SK-N-SH (cell line): ENCODE results near the gene RASGRF2. TPM values are rescaled to one million over a fixed set of nuclear protein-coding genes. Genes with fewer than 3 reads are reported as not detected.

Experiments used
- CTCF ChIA-PET: fragments of 300-600, 350-600 bp; formaldehyde crosslinking; extraction: SDS; loops from one replicate; lab custom pipeline; 2021; lab: Yijun Ruan, JAX
- POLR2A ChIA-PET: fragments of 350-600 bp; sonication (Branson Sonifier 250); formaldehyde crosslinking; extraction: SDS; loops from one replicate; lab custom pipeline; 2020; ENCODE audit warnings: antibody characterized with exemption, inconsistent platforms; lab: Yijun Ruan, JAX
- DNase-seq: peaks from one replicate; pipeline ENCODE4 v3.0.0; 2012
- H2AFZ ChIP-seq: fragments of 200-600 bp; sonication (generic); 2 replicates; pipeline ENCODE4 v1.8.1; 2016; ENCODE audit warnings: antibody characterized with exemption, mild to moderate bottlenecking, low read depth
- H3F3A ChIP-seq: fragments of 200-600 bp; sonication (generic); replicated peaks from 2 replicates; pipeline ENCODE3; 2016; ENCODE audit warnings: antibody characterized with exemption, mild to moderate bottlenecking; ENCODE audit not compliant: insufficient read depth
- H3K27ac ChIP-seq, 2 experiments: fragments of 200-500 bp in 1 of 2; fragments of 200-600 bp in 1 of 2; sonication (Bioruptor generic) in 1 of 2; sonication (generic), shearing (Covaris generic) in 1 of 2; 2 replicates each; pipeline versions ENCODE4 v1.5.1 to v1.6.1; 2014 to 2016; ENCODE audit warnings: low read depth in 2 of 2, inconsistent platforms in 1 of 2, low read length in 1 of 2, mild to moderate bottlenecking in 1 of 2, mixed read lengths in 1 of 2
- H3K27me3 ChIP-seq: fragments of 200-600 bp; sonication (generic), shearing (Covaris generic); 2 replicates; pipeline ENCODE4 v1.6.1; 2016; ENCODE audit warnings: mixed run types; ENCODE audit not compliant: insufficient read depth
- H3K36me3 ChIP-seq, 2 experiments: fragments of 200-500 bp in 1 of 2; fragments of 200-600 bp in 1 of 2; sonication (Bioruptor generic) in 1 of 2; sonication (generic) in 1 of 2; replicated peaks in 1 of 2; 2 replicates each; pipeline versions ENCODE3 to v1.5.1; 2014 to 2016; ENCODE audit warnings: low read length in 1 of 2, mild to moderate bottlenecking in 1 of 2; ENCODE audit not compliant: insufficient read depth in 2 of 2, control insufficient read depth in 1 of 2
- H3K4me1 ChIP-seq, 2 experiments: fragments of 200-500 bp in 1 of 2; fragments of 200-600 bp in 1 of 2; sonication (Bioruptor generic) in 1 of 2; sonication (generic), shearing (Covaris generic) in 1 of 2; 2 replicates each; pipeline versions ENCODE4 v1.5.1 to v1.6.1; 2014 to 2016; ENCODE audit warnings: low read depth in 1 of 2, low read length in 1 of 2, mixed run types in 1 of 2; ENCODE audit not compliant: insufficient read depth in 2 of 2, control insufficient read depth in 1 of 2
- H3K4me2 ChIP-seq: fragments of 200-600 bp; sonication (generic), shearing (Covaris generic); 2 replicates; pipeline ENCODE4 v1.6.1; 2017; ENCODE audit warnings: mixed run types
- H3K4me3 ChIP-seq, 2 experiments: fragments of 200-500 bp in 1 of 2; fragments of 200-600 bp in 1 of 2; sonication (Bioruptor generic) in 1 of 2; sonication (generic), shearing (Covaris generic) in 1 of 2; 2 replicates each; pipeline versions ENCODE4 v1.5.1 to v1.8.1; 2014 to 2016; ENCODE audit warnings: low read depth in 2 of 2, inconsistent platforms in 1 of 2, low read length in 1 of 2, mild to moderate bottlenecking in 1 of 2, mixed read lengths in 1 of 2, moderate library complexity in 1 of 2
- H3K79me2 ChIP-seq: fragments of 200-600 bp; sonication (generic); 2 replicates; pipeline ENCODE4 v1.8.1; 2017; ENCODE audit warnings: mild to moderate bottlenecking; ENCODE audit not compliant: insufficient read depth
- H3K9ac ChIP-seq: fragments of 200-600 bp; sonication (generic); 2 replicates; pipeline ENCODE4 v1.6.1; 2017; ENCODE audit warnings: mixed run types
- H3K9me2 ChIP-seq: fragments of 200-600 bp; sonication (generic); 2 replicates; pipeline ENCODE4 v1.6.1; 2017; ENCODE audit warnings: mixed run types
- H3K9me3 ChIP-seq: fragments of 200-600 bp; sonication (generic); 2 replicates; pipeline ENCODE4 v1.6.1; 2017; ENCODE audit warnings: mixed run types, mild to moderate bottlenecking, moderate library complexity
- H4K20me1 ChIP-seq: fragments of 200-600 bp; sonication (generic); 2 replicates; pipeline ENCODE4 v1.6.1; 2017; ENCODE audit warnings: mild to moderate bottlenecking, mixed run types; ENCODE audit not compliant: insufficient read depth
- EP300 ChIP-seq, 2 experiments: IDR thresholded peaks; 2 replicates each; pipeline versions ENCODE4 v1.4.0 to v1.6.1; 2012; ENCODE audit warnings: borderline replicate concordance in 1 of 2, low read depth in 1 of 2, low read length in 1 of 2
- FOXJ3 ChIP-seq: sonication (generic); formaldehyde crosslinking; IDR thresholded peaks from 2 replicates; pipeline ENCODE4 v1.5.1; 2020; ENCODE audit warnings: mild to moderate bottlenecking, missing genetic modification reagents
- GABPA ChIP-seq: IDR thresholded peaks from 2 replicates; pipeline ENCODE4 v1.4.0; 2012; ENCODE audit warnings: low read depth, mild to moderate bottlenecking
- GATA2 ChIP-seq: sonication (generic); formaldehyde crosslinking; IDR thresholded peaks from 2 replicates; pipeline ENCODE4 v1.5.0; 2020; ENCODE audit warnings: mild to moderate bottlenecking, missing genetic modification reagents
- IRF3 ChIP-seq: fragments of 150-350 bp; IDR thresholded peaks from 2 replicates; pipeline ENCODE4 v1.6.1; 2016; ENCODE audit warnings: mild to moderate bottlenecking, low read depth, low read length
- MEF2A ChIP-seq: IDR thresholded peaks from 2 replicates; pipeline ENCODE4 v1.4.0; 2012; ENCODE audit warnings: low read depth, borderline replicate concordance
- NFIC ChIP-seq: IDR thresholded peaks from 2 replicates; pipeline ENCODE4 v1.4.0; 2012; ENCODE audit warnings: borderline replicate concordance
- POLR2AphosphoS5 ChIP-seq: IDR thresholded peaks from 2 replicates; pipeline ENCODE4 v1.6.1; 2012; ENCODE audit warnings: low read depth, low read length
- RAD21 ChIP-seq: IDR thresholded peaks from 2 replicates; pipeline ENCODE4 v1.6.1; 2012; ENCODE audit warnings: mild to moderate bottlenecking, low read length
- RCOR1 ChIP-seq: fragments of 150-350 bp; IDR thresholded peaks from 2 replicates; pipeline ENCODE4 v1.6.1; 2017; ENCODE audit warnings: antibody characterized with exemption, low read length
- RFX5 ChIP-seq: IDR thresholded peaks from 2 replicates; pipeline ENCODE4 v1.6.1; 2012; ENCODE audit warnings: mild to moderate bottlenecking, improper control_type of control experiment, low read length
- SMC3 ChIP-seq: IDR thresholded peaks from 2 replicates; pipeline ENCODE4 v1.6.1; 2012; ENCODE audit warnings: low read depth, low read length, improper control_type of control experiment
- TCF12 ChIP-seq: IDR thresholded peaks from 2 replicates; pipeline ENCODE4 v1.4.0; 2012
- TEAD4 ChIP-seq: IDR thresholded peaks from 2 replicates; pipeline ENCODE4 v1.4.0; 2012; ENCODE audit warnings: mild to moderate bottlenecking, borderline replicate concordance; ENCODE audit not compliant: insufficient read depth
- YY1 ChIP-seq: IDR thresholded peaks from 2 replicates; pipeline ENCODE4 v1.4.0; 2012; ENCODE audit warnings: low read depth, mild to moderate bottlenecking
- WGBS: methylation state at CpG from one replicate; pipeline ENCODE4 v1.1.6; 2017; ENCODE audit warnings: low lambda C conversion rate; 5-methylcytosine and 5-hydroxymethylcytosine counted together
- polyA plus RNA-seq, 3 experiments: library from polyadenylated mRNA; depleted of rRNA; stranded (reverse); fragments of >200 nt; gene quantifications; 2 replicates each; pipeline ENCODE4 v1.2.3, GENCODE V29; 2012
- TF ChIP-seq, protein P1 (sequence below): IDR thresholded peaks from 2 replicates; pipeline ENCODE4; 2012

The RASGRF2 gene
- polyA plus RNA-seq, 1 of the 3 experiments (the other 2 are of a cell fraction): under 0.01 TPM

GRCh38 chr5:81253875-81254274 lies 293.7 kb downstream of the RASGRF2 start (continued):
- no peak for TF ChIP-seq IRF3
- no peak for TF ChIP-seq RAD21
- no peak for TF ChIP-seq POLR2AphosphoS5
- TF ChIP-seq GABPA: no peak
- TF ChIP-seq RFX5: no peak
- TF ChIP-seq, protein P1, sequence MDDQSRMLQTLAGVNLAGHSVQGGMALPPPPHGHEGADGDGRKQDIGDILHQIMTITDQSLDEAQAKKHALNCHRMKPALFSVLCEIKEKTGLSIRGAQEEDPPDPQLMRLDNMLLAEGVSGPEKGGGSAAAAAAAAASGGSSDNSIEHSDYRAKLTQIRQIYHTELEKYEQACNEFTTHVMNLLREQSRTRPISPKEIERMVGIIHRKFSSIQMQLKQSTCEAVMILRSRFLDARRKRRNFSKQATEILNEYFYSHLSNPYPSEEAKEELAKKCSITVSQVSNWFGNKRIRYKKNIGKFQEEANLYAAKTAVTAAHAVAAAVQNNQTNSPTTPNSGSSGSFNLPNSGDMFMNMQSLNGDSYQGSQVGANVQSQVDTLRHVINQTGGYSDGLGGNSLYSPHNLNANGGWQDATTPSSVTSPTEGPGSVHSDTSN: no peak

GRCh38 chr5:81254886-81255559 lies 294.9 kb downstream of the RASGRF2 start:
- Histone ChIP-seq H3K9me3 (no peaks in the 10 kb centered on the region), H3F3A (no peaks in the 10 kb centered on the region), H3K4me2 (no peak overlapping the region), H2AFZ (no peak overlapping the region), H3K4me1 (peaks cover 0 to 8% of the 10 kb centered on the region in 2 experiments; a peak in 1 of 4 replicates), H3K9ac (no peak overlapping the region), H3K79me2 (peaks cover 7% of the 10 kb centered on the region; the same call in 1 of the 2 replicates), H3K9me2 (no peaks in the 10 kb centered on the region)
- POLR2A ChIA-PET: no interaction called here
- WGBS: 93% methylated on average over 18 of the region's 21 CpGs
- CTCF ChIA-PET: no interaction called here
- TF ChIP-seq, protein P1: no peak
- no peak for TF ChIP-seq TCF12
- TF ChIP-seq RCOR1: no peak
- TF ChIP-seq YY1: no peak
- no peak for TF ChIP-seq SMC3
- no peak for TF ChIP-seq GABPA
- TF ChIP-seq FOXJ3: no peak
- no peak for TF ChIP-seq MEF2A
- no peak for TF ChIP-seq EP300 (IDR thresholded peaks at IDR 0.05; ENCODE audit: borderline replicate concordance in 1 of 2, low read depth in 1 of 2, low read length in 1 of 2)
- no peak for TF ChIP-seq RFX5
- TF ChIP-seq GATA2: no peak
- TF ChIP-seq TEAD4: no peak
- TF ChIP-seq NFIC: no peak
- TF ChIP-seq, all 33 proteins: peak for 0
- Histone ChIP-seq H3K4me3 (no peak overlapping the region), H3K27me3 (no peaks in the 10 kb centered on the region), H3K27ac (no peak overlapping the region), H3K36me3 (peaks cover 3 to 6% of the 10 kb centered on the region in 2 experiments), H4K20me1 (no peaks in the 10 kb centered on the region)
- no peak for DNase-seq
